Sigmoid colon (tissue), 7 donors: ENCODE data around the gene STX17. TPM values are rescaled to one million over a fixed set of nuclear protein-coding genes. Genes with fewer than 3 reads are reported as not detected.

Experiments used
- DNase-seq: peaks from one replicate; pipeline ENCODE4 v3.0.0-alpha.2; 2019
- H3K27ac ChIP-seq, 4 donors: fragments of 200-600 bp; sonication (generic); one replicate each; pipeline ENCODE4 v1.5.1; 2016 to 2019; ENCODE audit warnings: mild to moderate bottlenecking in 1 of 4
- H3K27me3 ChIP-seq, 3 donors: fragments of 200-600 bp; sonication (generic); one replicate each; pipeline ENCODE4 v1.5.1; 2019; ENCODE audit warnings: mild to moderate bottlenecking in 1 of 3
- H3K36me3 ChIP-seq, 4 donors: fragments of 200-600 bp; sonication (generic); one replicate each; pipeline ENCODE4 v1.5.1; 2016 to 2019
- H3K4me1 ChIP-seq, 4 donors: fragments of 200-600 bp; sonication (generic); one replicate each; pipeline ENCODE4 v1.5.1; 2017 to 2019
- H3K4me3 ChIP-seq, 4 donors: fragments of 200-600 bp; sonication (generic); one replicate each; pipeline ENCODE4 v1.5.1; 2017 to 2019; ENCODE audit warnings: mild to moderate bottlenecking in 2 of 4, moderate library complexity in 1 of 4
- H3K9me3 ChIP-seq, 4 donors: fragments of 200-600 bp in 3 of 4; sonication (generic) in 3 of 4; one replicate each; pipeline versions ENCODE4 v1.5.1 to v1.6.1; 2013 to 2019
- EP300 ChIP-seq, 4 donors: sonication (generic); formaldehyde crosslinking; IDR thresholded peaks; one replicate each; pipeline ENCODE4 v1.6.1; 2017; ENCODE audit warnings: antibody characterized with exemption in 4 of 4
- POLR2A ChIP-seq, 2 donors: fragments of 450-650 bp; IDR thresholded peaks; one replicate each; pipeline ENCODE4 v1.6.1; 2016; ENCODE audit warnings: antibody characterized with exemption in 2 of 2, mild to moderate bottlenecking in 2 of 2, moderate library complexity in 2 of 2
- POLR2AphosphoS5 ChIP-seq, 4 donors: sonication (generic); formaldehyde crosslinking; IDR thresholded peaks; one replicate each; pipeline ENCODE4 v1.6.1; 2017; ENCODE audit warnings: antibody characterized with exemption in 4 of 4
- WGBS, 2 donors: extraction: QIAGEN DNeasy Blood & Tissue Kit; methylation state at CpG; one replicate each; pipeline ENCODE4 v1.1.7; 2013; 5-methylcytosine and 5-hydroxymethylcytosine counted together
- intact Hi-C: fragments of 100-400 bp; cut with DNase I; formaldehyde crosslinking; loops from one replicate; pipeline ENCODE4 v1.15.1; 2023
- polyA plus RNA-seq, 3 donors: library from polyadenylated mRNA; stranded (reverse); fragments of 200-250 nt; gene quantifications; one replicate each; pipeline ENCODE4 v1.2.3, GENCODE V29; 2013
- total RNA-seq, 4 donors: library from RNA; depleted of rRNA; stranded (reverse); fragments of >200 nt; gene quantifications; one replicate each; pipeline ENCODE4 v1.1.0, GENCODE V29; 2016
- TF ChIP-seq, protein P1 (sequence below), 4 experiments: fragments of 450-650 bp in 3 of 4; fragments of 200-600 bp in 1 of 4; IDR thresholded peaks; one replicate each; pipeline ENCODE4 v1.5.1; 2016 to 2019; ENCODE audit warnings: antibody characterized with exemption in 4 of 4, mild to moderate bottlenecking in 3 of 4, moderate library complexity in 2 of 4
- donor health status: healthy with polysubstance abuse.
- donor health status: Bipolar disorder and iron deficiency.
- donor health status: healthy.

Gene STX17
- total and polyA plus RNA-seq, 7 donors: 10.8 to 63.7 (median 33.4) TPM

DNA sequence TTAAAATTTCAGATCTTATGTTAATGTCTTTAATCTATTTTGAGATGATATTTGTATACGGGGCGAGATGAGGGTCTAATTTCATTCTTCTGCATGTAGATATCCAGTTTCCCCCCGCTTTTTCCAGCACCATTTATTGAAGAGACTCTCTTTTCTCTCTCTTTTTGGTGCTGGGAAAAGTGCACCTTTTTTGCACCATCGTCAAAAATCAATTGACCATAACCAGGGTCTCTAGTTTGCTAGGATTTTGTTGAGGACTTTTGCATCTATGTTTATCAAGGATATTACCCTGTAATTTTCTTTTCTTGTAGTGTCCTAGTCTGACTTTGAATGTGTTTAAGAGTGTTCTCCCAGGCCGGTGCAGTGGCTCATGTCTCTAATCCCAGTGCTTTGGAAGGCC is 93.3 kb downstream of the STX17 start:
- Histone ChIP-seq H3K4me3 (no peak overlapping the region), H3K9me3 (no peaks in the 10 kb centered on the region), H3K27ac (no peak overlapping the region), H3K27me3 (no peaks in the 10 kb centered on the region), H3K4me1 (no peaks in the 10 kb centered on the region), H3K36me3 (peaks cover 0 to 17% (median 5%) of the 10 kb centered on the region in 4 donors)
- TF ChIP-seq POLR2AphosphoS5 (IDR thresholded peaks at IDR 0.05): no peak
- intact Hi-C loops: no loop called here
- WGBS, 2 donors: 98 to 99% methylated on average over 5 of the region's 5 CpGs
- no peak for DNase-seq

DNA sequence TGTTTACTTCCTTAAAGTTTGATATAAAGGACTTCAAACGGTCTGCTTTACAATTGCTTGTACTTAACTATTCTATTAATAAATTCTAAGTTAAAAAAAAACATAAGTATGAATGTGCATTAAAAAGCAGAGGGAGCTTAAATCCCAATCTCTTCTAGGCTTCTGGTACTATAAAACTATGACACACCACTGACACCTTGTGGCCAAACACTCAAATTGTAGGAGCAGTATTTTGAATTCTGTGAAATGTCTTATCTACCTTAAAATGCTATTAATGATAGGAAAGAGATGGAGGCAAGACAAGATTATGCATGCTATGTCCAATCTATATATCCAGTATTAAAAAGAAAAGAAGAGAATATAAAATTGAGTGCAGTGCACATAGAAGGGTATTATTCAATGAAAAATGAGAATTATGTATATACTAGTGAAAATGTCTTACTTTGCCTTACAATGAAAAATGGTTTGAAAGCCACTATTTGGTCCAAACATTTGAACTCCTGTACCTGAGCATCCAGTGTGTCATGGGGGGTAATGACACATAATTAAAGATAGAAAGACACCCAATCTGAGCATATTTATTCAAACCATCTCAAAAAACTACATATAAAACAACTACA is 104.7 kb downstream of the STX17 start:
- H3K9me3 ChIP-seq: no peaks in the 10 kb centered on the region
- DNase-seq: no peak
- H3K4me3 ChIP-seq: no peak overlapping the region
- 51 to 62% methylated on average over 1 of the region's 1 CpG for WGBS, 2 donors
- no peaks in the 10 kb centered on the region for H3K27me3 ChIP-seq
- peaks cover 0 to 51% (median 6%) of the 10 kb centered on the region in 4 donors for H3K36me3 ChIP-seq
- TF ChIP-seq EP300 (IDR thresholded peaks at IDR 0.05): no peak
- TF ChIP-seq, protein P1, sequence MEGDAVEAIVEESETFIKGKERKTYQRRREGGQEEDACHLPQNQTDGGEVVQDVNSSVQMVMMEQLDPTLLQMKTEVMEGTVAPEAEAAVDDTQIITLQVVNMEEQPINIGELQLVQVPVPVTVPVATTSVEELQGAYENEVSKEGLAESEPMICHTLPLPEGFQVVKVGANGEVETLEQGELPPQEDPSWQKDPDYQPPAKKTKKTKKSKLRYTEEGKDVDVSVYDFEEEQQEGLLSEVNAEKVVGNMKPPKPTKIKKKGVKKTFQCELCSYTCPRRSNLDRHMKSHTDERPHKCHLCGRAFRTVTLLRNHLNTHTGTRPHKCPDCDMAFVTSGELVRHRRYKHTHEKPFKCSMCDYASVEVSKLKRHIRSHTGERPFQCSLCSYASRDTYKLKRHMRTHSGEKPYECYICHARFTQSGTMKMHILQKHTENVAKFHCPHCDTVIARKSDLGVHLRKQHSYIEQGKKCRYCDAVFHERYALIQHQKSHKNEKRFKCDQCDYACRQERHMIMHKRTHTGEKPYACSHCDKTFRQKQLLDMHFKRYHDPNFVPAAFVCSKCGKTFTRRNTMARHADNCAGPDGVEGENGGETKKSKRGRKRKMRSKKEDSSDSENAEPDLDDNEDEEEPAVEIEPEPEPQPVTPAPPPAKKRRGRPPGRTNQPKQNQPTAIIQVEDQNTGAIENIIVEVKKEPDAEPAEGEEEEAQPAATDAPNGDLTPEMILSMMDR (IDR thresholded peaks at IDR 0.05): peak in 2 of 4 experiments; percentile 32 to 37
- no peak overlapping the region for H3K27ac ChIP-seq
- H3K4me1 ChIP-seq: no peaks in the 10 kb centered on the region
- intact Hi-C loops: no loop called here

DNA sequence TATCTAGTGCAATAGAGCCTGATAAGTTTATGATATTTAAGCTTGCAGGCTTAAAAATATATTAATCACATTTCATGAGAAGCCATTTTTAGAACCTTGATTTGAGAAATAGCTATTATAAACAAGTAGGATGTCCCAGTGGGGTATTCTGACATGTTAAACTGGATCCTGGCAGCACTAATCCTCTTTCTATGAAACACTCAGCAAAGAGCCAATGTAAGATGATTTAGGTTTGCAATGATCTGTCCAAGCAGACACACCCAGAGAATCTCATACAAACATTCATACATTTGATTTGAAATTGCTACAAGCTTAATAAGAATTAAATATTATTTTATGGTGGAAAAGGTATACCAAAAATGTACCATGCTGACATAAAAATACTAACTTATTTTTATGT is 105.8 kb downstream of the STX17 start:
- no peak for DNase-seq
- intact Hi-C loops: no loop called here
- peaks cover 0 to 50% (median 9%) of the 10 kb centered on the region in 4 donors for H3K36me3 ChIP-seq
- no peaks in the 10 kb centered on the region for H3K27me3 ChIP-seq
- H3K9me3 ChIP-seq: no peaks in the 10 kb centered on the region
- H3K27ac ChIP-seq: no peak overlapping the region
- TF ChIP-seq POLR2A (IDR thresholded peaks at IDR 0.05) (no peak), POLR2AphosphoS5 (IDR thresholded peaks at IDR 0.05) (no peak), EP300 (IDR thresholded peaks at IDR 0.05) (no peak)
- TF ChIP-seq, protein P1 (IDR thresholded peaks at IDR 0.05): no peak
- H3K4me1 ChIP-seq: no peaks in the 10 kb centered on the region
- H3K4me3 ChIP-seq: no peak overlapping the region

DNA sequence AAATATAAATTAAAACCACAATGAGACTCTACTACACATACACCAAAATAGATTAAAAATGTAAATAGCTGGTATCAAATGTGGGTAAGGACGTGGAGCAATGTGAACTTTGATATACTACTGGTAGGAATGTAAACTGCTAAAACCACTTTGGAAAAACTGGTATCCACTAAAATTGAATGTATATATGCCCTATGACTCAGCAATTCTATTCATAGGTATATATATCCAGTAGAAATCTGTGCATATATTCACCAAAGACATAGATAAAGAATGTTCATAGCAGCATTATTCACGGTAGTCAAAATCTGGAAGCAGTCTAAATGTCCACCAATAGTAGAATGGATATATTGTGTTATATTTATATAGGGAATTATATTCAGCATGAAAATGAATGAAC is 107.1 kb downstream of the STX17 start:
- no peak overlapping the region for H3K4me3 ChIP-seq
- no peak for DNase-seq
- no peak overlapping the region for H3K27ac ChIP-seq
- H3K36me3 ChIP-seq: peaks cover 0 to 56% (median 9%) of the 10 kb centered on the region in 4 donors
- no peaks in the 10 kb centered on the region for H3K9me3 ChIP-seq
- no peaks in the 10 kb centered on the region for H3K27me3 ChIP-seq
- TF ChIP-seq, protein P1 (IDR thresholded peaks at IDR 0.05): no peak
- TF ChIP-seq POLR2AphosphoS5 (IDR thresholded peaks at IDR 0.05) (no peak), EP300 (IDR thresholded peaks at IDR 0.05) (no peak), POLR2A (IDR thresholded peaks at IDR 0.05) (no peak)
- intact Hi-C loops: no loop called here
- no peaks in the 10 kb centered on the region for H3K4me1 ChIP-seq
- 63 to 83% methylated on average over 2 of the region's 2 CpGs for WGBS, 2 donors

DNA sequence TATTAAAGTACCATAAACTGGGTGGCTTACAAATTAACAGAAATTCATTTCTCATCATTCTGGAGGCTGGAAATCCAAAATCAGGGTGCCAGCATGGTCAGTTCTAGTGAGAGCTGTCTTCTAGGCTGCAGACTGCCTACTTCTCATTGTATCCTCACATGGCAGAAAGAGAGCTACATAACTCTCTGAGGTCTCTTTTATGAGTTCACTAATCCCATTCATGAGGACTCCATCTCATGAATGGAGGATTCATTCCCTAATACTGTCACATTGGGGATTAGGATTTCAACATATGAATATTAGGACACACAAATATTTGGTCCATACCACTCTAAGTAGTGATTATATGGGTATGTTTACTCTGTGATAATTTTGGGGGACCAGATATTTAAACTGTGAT is 108.4 kb downstream of the STX17 start:
- no peaks in the 10 kb centered on the region for H3K27me3 ChIP-seq
- H3K27ac ChIP-seq: no peak overlapping the region
- no peak for DNase-seq
- no peaks in the 10 kb centered on the region for H3K4me1 ChIP-seq
- H3K9me3 ChIP-seq: no peaks in the 10 kb centered on the region
- TF ChIP-seq POLR2A (IDR thresholded peaks at IDR 0.05) (no peak), EP300 (IDR thresholded peaks at IDR 0.05) (no peak), POLR2AphosphoS5 (IDR thresholded peaks at IDR 0.05) (no peak)
- TF ChIP-seq, protein P1 (IDR thresholded peaks at IDR 0.05): no peak
- H3K36me3 ChIP-seq: peaks cover 0 to 69% (median 9%) of the 10 kb centered on the region in 4 donors
- intact Hi-C loops: loop anchor here (5.0 kb wide), 1 partner anchor 68 kb away; no protein-coding TSS in a partner anchor
- no peak overlapping the region for H3K4me3 ChIP-seq
